Middle frontal gyrus (tissue), 1 donor: Measurements from ENCODE around the gene C6orf136.

ENCODE experiments used
- DNase-seq: peaks from one replicate; pipeline ENCODE4 v3.0.0-alpha.2; 2015; ENCODE audit warnings: low spot score; ENCODE audit errors: extremely low spot score

Gene C6orf136

GRCh38 chr6:30615958-30616810, 30.7 kb upstream of the C6orf136 start:
- no peak for DNase-seq

- DNase-seq = peak; percentile 100
Observed at GRCh38 chr6:30616811-30617564, 29.9 kb upstream of the C6orf136 start, which contains the start of gene PPP1R10. Gene PPP1R10 (minus strand): TSS chr6:30617243. CDS start chr6:30609944, 7,299 bp downstream.

GRCh38 chr6:30617565-30618269, 29.2 kb upstream of the C6orf136 start, which contains the start of gene MRPS18B:
Gene MRPS18B (plus strand): TSS chr6:30617840. CDS start chr6:30617866, 26 bp downstream.
- peak; percentile 98 for DNase-seq

GRCh38 chr6:30618270-30618797, 28.6 kb upstream of the C6orf136 start:
- no peak for DNase-seq

- DNase-seq = no peak
Observed at GRCh38 chr6:30619561-30619960, 27.4 kb upstream of the C6orf136 start.

GRCh38 chr6:30625511-30625910, 21.4 kb upstream of the C6orf136 start:
- DNase-seq = no peak

GRCh38 chr6:30626484-30627366, 20.2 kb upstream of the C6orf136 start, which contains the start of gene ATAT1:
Gene ATAT1 (plus strand): TSS chr6:30626874.
- peak; percentile 83 for DNase-seq

- no peak for DNase-seq
Observed at GRCh38 chr6:30635834-30636233, 11.1 kb upstream of the C6orf136 start.

- DNase-seq = no peak
Observed at GRCh38 chr6:30640481-30640880, 6.5 kb upstream of the C6orf136 start.

GRCh38 chr6:30641048-30641447, 5.9 kb upstream of the C6orf136 start:
- DNase-seq = no peak

- DNase-seq = no peak
Observed at GRCh38 chr6:30643656-30644055, 3.3 kb upstream of the C6orf136 start.

GRCh38 chr6:30644769-30645168, 2.2 kb upstream of the C6orf136 start:
- no peak for DNase-seq

GRCh38 chr6:30645989-30646388, 944 bp upstream of the C6orf136 start:
- DNase-seq = no peak

- DNase-seq = peak; percentile 46
Observed at GRCh38 chr6:30647242-30648116, 546 bp downstream of the C6orf136 start.

GRCh38 chr6:30651143-30651542, 4.2 kb downstream of the C6orf136 start:
- DNase-seq = no peak

- DNase-seq = no peak
Observed at GRCh38 chr6:30654798-30655742, 8.1 kb downstream of the C6orf136 start.

- no peak for DNase-seq
Observed at GRCh38 chr6:30655743-30656094, 8.8 kb downstream of the C6orf136 start.

- no peak for DNase-seq
Observed at GRCh38 chr6:30656513-30656912, 9.6 kb downstream of the C6orf136 start.
